Adrenal gland (tissue), 5 donors: ENCODE measurements around the gene PKMYT1.

Experiments
- POLR2A ChIP-seq, 2 donors: fragments of 450-650 bp; IDR thresholded peaks; one replicate each; pipeline ENCODE4 v1.6.1; 2017; ENCODE audit warnings: antibody characterized with exemption in 2 of 2, mild to moderate bottlenecking in 2 of 2, moderate library complexity in 1 of 2
- TF ChIP-seq, protein P1 (sequence below), 6 experiments: fragments of 450-650 bp in 4 of 6; fragments of 200-600 bp in 2 of 6; sonication (generic) in 1 of 6; IDR thresholded peaks; 1 replicate in 5 of 6; 2 replicates in 1 of 6; pipeline versions ENCODE4 v1.5.1 to v1.8.0; 2016 to 2021; ENCODE audit warnings: antibody characterized with exemption in 6 of 6, mild to moderate bottlenecking in 2 of 6, moderate library complexity in 1 of 6
- donor health status: DM: no; HTN: no; CAD: no.

DNA sequence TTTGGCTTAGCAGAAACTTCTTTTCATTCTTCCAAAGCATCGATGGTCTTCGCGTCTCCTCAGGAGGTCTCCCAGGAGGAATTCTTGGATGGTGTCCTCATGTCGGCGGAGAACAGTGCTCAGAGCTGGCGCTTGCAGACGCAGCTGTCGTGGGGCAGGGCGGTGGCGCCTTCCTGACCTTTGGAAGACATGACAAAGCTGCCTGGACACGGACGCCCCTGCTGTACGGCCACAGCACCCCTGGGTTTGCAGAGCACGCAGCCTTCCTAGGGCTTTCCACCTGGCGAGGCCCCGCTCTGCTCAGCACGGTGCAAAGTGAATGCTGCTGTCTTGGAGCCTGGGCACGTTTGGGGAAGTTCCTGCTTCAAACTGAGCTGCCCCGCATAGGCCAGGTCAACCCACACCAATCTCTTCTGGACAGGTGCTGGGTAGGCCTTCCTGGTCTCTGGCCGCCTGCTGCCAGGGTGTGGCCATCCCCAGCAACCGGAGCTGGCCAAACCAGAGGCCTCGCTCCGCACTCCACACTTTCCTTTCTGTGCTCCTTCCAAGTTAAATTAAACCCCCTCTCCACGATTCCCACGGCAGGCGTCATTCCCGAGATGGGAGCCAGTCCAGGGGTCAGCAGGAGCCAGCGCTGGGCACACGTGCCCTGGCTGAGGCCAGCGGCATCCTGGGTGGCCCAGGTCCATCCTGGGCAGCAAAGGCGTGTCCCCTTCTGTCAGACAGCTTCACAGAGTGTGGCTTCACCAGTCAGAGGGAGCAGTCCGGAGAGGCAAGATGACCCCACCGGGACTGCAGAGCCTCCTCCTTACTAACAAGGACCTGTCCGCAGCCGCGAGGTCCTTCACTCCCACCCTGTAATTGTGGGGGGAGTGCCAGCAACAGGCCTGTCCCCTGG is 31.2 kb downstream of the PKMYT1 start:
- no peak for TF ChIP-seq POLR2A (IDR thresholded peaks at IDR 0.05)
- TF ChIP-seq, protein P1, sequence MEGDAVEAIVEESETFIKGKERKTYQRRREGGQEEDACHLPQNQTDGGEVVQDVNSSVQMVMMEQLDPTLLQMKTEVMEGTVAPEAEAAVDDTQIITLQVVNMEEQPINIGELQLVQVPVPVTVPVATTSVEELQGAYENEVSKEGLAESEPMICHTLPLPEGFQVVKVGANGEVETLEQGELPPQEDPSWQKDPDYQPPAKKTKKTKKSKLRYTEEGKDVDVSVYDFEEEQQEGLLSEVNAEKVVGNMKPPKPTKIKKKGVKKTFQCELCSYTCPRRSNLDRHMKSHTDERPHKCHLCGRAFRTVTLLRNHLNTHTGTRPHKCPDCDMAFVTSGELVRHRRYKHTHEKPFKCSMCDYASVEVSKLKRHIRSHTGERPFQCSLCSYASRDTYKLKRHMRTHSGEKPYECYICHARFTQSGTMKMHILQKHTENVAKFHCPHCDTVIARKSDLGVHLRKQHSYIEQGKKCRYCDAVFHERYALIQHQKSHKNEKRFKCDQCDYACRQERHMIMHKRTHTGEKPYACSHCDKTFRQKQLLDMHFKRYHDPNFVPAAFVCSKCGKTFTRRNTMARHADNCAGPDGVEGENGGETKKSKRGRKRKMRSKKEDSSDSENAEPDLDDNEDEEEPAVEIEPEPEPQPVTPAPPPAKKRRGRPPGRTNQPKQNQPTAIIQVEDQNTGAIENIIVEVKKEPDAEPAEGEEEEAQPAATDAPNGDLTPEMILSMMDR (IDR thresholded peaks at IDR 0.05), result no peak
